Measurements from ENCODE around the gene ABCA2.

DNA sequence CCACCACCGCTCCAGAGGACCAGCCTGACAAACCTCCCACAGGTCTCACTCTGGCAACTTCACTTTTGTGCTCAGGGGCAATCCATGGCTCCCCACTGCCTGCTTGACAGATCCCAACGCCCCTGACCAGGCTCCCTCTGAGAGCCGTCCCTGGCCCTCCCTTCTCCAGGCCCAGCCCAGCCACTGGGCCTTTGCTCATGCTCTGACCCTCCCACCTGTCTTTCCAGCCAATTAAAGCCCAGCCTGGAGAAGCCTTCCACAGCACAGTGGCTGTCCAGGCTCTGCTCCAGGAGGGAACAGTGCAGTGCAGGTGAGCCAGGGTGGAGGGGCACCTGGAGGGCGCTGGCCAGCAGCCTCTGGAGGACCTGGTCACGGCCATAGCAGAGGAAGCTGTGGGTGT, 22.5 kb upstream of the ABCA2 start:
- TF ChIP-seq NFRKB (IDR thresholded peaks at IDR 0.05) (no peak), FOXA1 (IDR thresholded peaks at IDR 0.05) (no peak), SUZ12 (IDR thresholded peaks at IDR 0.05) (no peak), L3MBTL2 (conservative IDR thresholded peaks at IDR 0.05) (no peak), FOXM1 (IDR thresholded peaks at IDR 0.05; ENCODE audit: borderline replicate concordance) (no peak), BHLHE40 (IDR thresholded peaks at IDR 0.05; ENCODE audit: borderline replicate concordance) (no peak), ARNT (IDR thresholded peaks at IDR 0.05) (no peak), ELF4 (IDR thresholded peaks at IDR 0.05) (no peak), HDGF (IDR thresholded peaks at IDR 0.05; ENCODE audit: borderline replicate concordance) (no peak), SP1 (IDR thresholded peaks at IDR 0.05) (no peak), LEF1 (IDR thresholded peaks at IDR 0.05; ENCODE audit: borderline replicate concordance) (no peak), ZNF384 (IDR thresholded peaks at IDR 0.05) (no peak), TARDBP (IDR thresholded peaks at IDR 0.05) (no peak)
